GM12878 (cell line): ENCODE results near the gene CCDC87. TPM values are rescaled to one million over a fixed set of nuclear protein-coding genes. Genes with fewer than 3 reads are reported as not detected.

Source experiments
- BACH1 ChIP-seq: fragments of 450-650 bp; IDR thresholded peaks from 2 replicates; pipeline ENCODE4 v1.6.1; 2017; ENCODE audit warnings: mild to moderate bottlenecking, borderline replicate concordance
- BCL11A ChIP-seq: IDR thresholded peaks from 2 replicates; pipeline ENCODE4 v1.6.1; 2011; ENCODE audit warnings: low read depth, low read length
- BCL3 ChIP-seq: IDR thresholded peaks from 2 replicates; pipeline ENCODE4 v1.6.1; 2011; ENCODE audit warnings: borderline replicate concordance, low read depth, mild to moderate bottlenecking, moderate library complexity, low read length; ENCODE audit not compliant: insufficient read depth, poor library complexity, severe bottlenecking
- EP300 ChIP-seq, 2 experiments: fragments of 150-350 bp in 1 of 2; IDR thresholded peaks; 2 replicates each; pipeline ENCODE4 v1.6.1; 2011 to 2012; ENCODE audit warnings: low read depth in 2 of 2, low read length in 2 of 2, borderline replicate concordance in 1 of 2, improper control_type of control experiment in 1 of 2, inconsistent platforms in 1 of 2; ENCODE audit not compliant: control insufficient read depth in 1 of 2
- FOS ChIP-seq: IDR thresholded peaks from 3 replicates; pipeline ENCODE4 v1.6.1; 2011; ENCODE audit warnings: borderline replicate concordance; ENCODE audit not compliant: insufficient read length; ENCODE audit errors: extremely low read depth
- FOXK2 ChIP-seq: fragments of 450-650 bp; IDR thresholded peaks from 2 replicates; pipeline ENCODE4 v1.6.1; 2017; ENCODE audit warnings: mild to moderate bottlenecking, moderate library complexity
- HDAC2 ChIP-seq: fragments of 200-600 bp; sonication (generic); IDR thresholded peaks from 2 replicates; pipeline ENCODE4 v1.6.1; 2017
- HDGF ChIP-seq: fragments of 450-650 bp; IDR thresholded peaks from 2 replicates; pipeline ENCODE4 v1.6.1; 2016; ENCODE audit warnings: antibody characterized with exemption
- KDM1A ChIP-seq: fragments of 200-600 bp; sonication (generic); IDR thresholded peaks from 2 replicates; pipeline ENCODE4 v1.6.1; 2016; ENCODE audit warnings: borderline replicate concordance
- LARP7 ChIP-seq: fragments of 450-650 bp; IDR thresholded peaks from 2 replicates; pipeline ENCODE4 v1.6.1; 2017; ENCODE audit warnings: mild to moderate bottlenecking
- MEF2A ChIP-seq: IDR thresholded peaks from 2 replicates; pipeline ENCODE4 v1.6.1; 2011; ENCODE audit warnings: low read depth, mild to moderate bottlenecking, low read length, moderate library complexity; ENCODE audit not compliant: insufficient read depth
- NFYA ChIP-seq: IDR thresholded peaks from 2 replicates; pipeline ENCODE4 v1.6.1; 2011; ENCODE audit warnings: low read depth, mild to moderate bottlenecking, low read length, improper control_type of control experiment, borderline replicate concordance
- PAX8 ChIP-seq: fragments of 450-650 bp; IDR thresholded peaks from 2 replicates; pipeline ENCODE4 v1.6.1; 2017; ENCODE audit warnings: mild to moderate bottlenecking, moderate library complexity
- SIX5 ChIP-seq: IDR thresholded peaks from 2 replicates; pipeline ENCODE4 v1.6.1; 2011; ENCODE audit warnings: mild to moderate bottlenecking, low read depth, low read length, moderate library complexity; ENCODE audit not compliant: severe bottlenecking
- STAT1 ChIP-seq: fragments of 450-650 bp; conservative IDR thresholded peaks from 2 replicates; pipeline ENCODE4 v1.6.1; 2014; ENCODE audit warnings: antibody characterized with exemption, mild to moderate bottlenecking
- SUPT20H ChIP-seq: IDR thresholded peaks from 2 replicates; pipeline ENCODE4 v1.6.1; 2011; ENCODE audit warnings: low read depth, mild to moderate bottlenecking, low read length, moderate library complexity, borderline replicate concordance; ENCODE audit not compliant: control insufficient read depth
- TBL1XR1 ChIP-seq: IDR thresholded peaks from 2 replicates; pipeline ENCODE4 v1.6.1; 2012; ENCODE audit warnings: low read depth, low read length, improper control_type of control experiment
- TCF7 ChIP-seq: IDR thresholded peaks from 2 replicates; pipeline ENCODE4 v1.6.1; 2014; ENCODE audit warnings: antibody characterized with exemption, borderline replicate concordance
- YY1 ChIP-seq: IDR thresholded peaks from 2 replicates; pipeline ENCODE4 v1.6.1; 2011; ENCODE audit warnings: low read depth, mild to moderate bottlenecking, low read length
- ZNF24 ChIP-seq: fragments of 450-650 bp; IDR thresholded peaks from 2 replicates; pipeline ENCODE4 v1.6.1; 2017; ENCODE audit warnings: antibody characterized with exemption, mild to moderate bottlenecking
- ZSCAN29 ChIP-seq: fragments of 450-650 bp; IDR thresholded peaks from 2 replicates; pipeline ENCODE4 v1.6.1; 2017; ENCODE audit warnings: mild to moderate bottlenecking, moderate library complexity
- ZZZ3 ChIP-seq: IDR thresholded peaks from 2 replicates; pipeline ENCODE4 v1.6.1; 2011; ENCODE audit warnings: low read depth; ENCODE audit not compliant: control insufficient read depth, insufficient read length
- polyA plus RNA-seq, 11 experiments: library from polyadenylated mRNA; depleted of rRNA in 4 of 11; unstranded in 6 of 11; stranded (reverse) in 5 of 11; fragments of >200 nt; fragmentation: Nextera tagmentation in 4 of 11; fragmentation: Illumina TruSeq in 1 of 11; extraction: Ambion mirVana in 4 of 11; extraction: Trizol in 1 of 11; gene quantifications; 1 replicate in 1 of 11; 2 replicates in 10 of 11; pipeline versions ENCODE4 v1.2.1 to v1.2.3, GENCODE V29; 2011 to 2016; ENCODE audit warnings: inconsistent platforms in 2 of 11, missing spikeins in 2 of 11, low read depth in 1 of 11
- total RNA-seq, 4 experiments: library from RNA; depleted of rRNA in 3 of 4; stranded (reverse); fragments of >200 nt in 3 of 4; fragmentation: Illumina TruSeq in 1 of 4; extraction: Trizol in 1 of 4; gene quantifications; 2 replicates each; pipeline versions ENCODE4 v1.2.1 to v1.2.3, GENCODE V29; 2013 to 2021
- TF ChIP-seq, protein P1 (sequence below): fragments of 450-650 bp; IDR thresholded peaks from 2 replicates; pipeline ENCODE4 v1.6.1; 2018; ENCODE audit warnings: borderline replicate concordance, mild to moderate bottlenecking; ENCODE audit not compliant: partially characterized antibody
- TF ChIP-seq, protein P2 (sequence below): IDR thresholded peaks from 2 replicates; pipeline ENCODE4 v1.6.1; 2011; ENCODE audit warnings: low read depth, mild to moderate bottlenecking, low read length, moderate library complexity, borderline replicate concordance; ENCODE audit errors: extremely low read depth
- TF ChIP-seq, protein P3 (sequence below): IDR thresholded peaks from 2 replicates; pipeline ENCODE4 v1.6.1; 2012; ENCODE audit warnings: low read depth, low read length, improper control_type of control experiment

Gene CCDC87
- total and polyA plus RNA-seq, 10 of the 15 experiments (the other 5 are each of a cell fraction or from before 2014, with no cell fraction given), result 0.02 to 0.17 (median 0.09) TPM; not detected in 3

- TF ChIP-seq, protein P1, sequence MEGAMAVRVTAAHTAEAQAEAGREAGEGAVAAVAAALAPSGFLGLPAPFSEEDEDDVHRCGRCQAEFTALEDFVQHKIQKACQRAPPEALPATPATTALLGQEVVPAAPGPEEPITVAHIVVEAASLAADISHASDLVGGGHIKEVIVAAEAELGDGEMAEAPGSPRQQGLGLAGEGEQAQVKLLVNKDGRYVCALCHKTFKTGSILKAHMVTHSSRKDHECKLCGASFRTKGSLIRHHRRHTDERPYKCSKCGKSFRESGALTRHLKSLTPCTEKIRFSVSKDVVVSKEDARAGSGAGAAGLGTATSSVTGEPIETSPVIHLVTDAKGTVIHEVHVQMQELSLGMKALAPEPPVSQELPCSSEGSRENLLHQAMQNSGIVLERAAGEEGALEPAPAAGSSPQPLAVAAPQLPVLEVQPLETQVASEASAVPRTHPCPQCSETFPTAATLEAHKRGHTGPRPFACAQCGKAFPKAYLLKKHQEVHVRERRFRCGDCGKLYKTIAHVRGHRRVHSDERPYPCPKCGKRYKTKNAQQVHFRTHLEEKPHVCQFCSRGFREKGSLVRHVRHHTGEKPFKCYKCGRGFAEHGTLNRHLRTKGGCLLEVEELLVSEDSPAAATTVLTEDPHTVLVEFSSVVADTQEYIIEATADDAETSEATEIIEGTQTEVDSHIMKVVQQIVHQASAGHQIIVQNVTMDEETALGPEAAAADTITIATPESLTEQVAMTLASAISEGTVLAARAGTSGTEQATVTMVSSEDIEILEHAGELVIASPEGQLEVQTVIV, result no peak
- TF ChIP-seq NFYA (no peak), HDGF (0 out of 2 replicates have a peak, but pooled peaks have one; percentile 54), TCF7 (no peak), BCL3 (no peak), SIX5 (no peak), STAT1 (no peak), KDM1A (no peak), BCL11A (no peak), YY1 (0 out of 2 replicates have a peak, but pooled peaks have one; percentile 18), FOXK2 (no peak), TBL1XR1 (no peak), LARP7 (0 out of 2 replicates have a peak, but pooled peaks have one; percentile 47), FOS (no peak), HDAC2 (no peak), EP300 (IDR thresholded peaks at IDR 0.05; ENCODE audit: borderline replicate concordance in 1 of 2, control insufficient read depth in 1 of 2, low read depth in 2 of 2, low read length in 2 of 2) (no peak), ZSCAN29 (no peak), ZZZ3 (no peak), PAX8 (no peak), SUPT20H (no peak), ZNF24 (no peak), BACH1 (0 out of 2 replicates have a peak, but pooled peaks have one; percentile 37), MEF2A (no peak)
- TF ChIP-seq, protein P2, sequence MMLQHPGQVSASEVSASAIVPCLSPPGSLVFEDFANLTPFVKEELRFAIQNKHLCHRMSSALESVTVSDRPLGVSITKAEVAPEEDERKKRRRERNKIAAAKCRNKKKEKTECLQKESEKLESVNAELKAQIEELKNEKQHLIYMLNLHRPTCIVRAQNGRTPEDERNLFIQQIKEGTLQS, result no peak
- TF ChIP-seq, protein P3, sequence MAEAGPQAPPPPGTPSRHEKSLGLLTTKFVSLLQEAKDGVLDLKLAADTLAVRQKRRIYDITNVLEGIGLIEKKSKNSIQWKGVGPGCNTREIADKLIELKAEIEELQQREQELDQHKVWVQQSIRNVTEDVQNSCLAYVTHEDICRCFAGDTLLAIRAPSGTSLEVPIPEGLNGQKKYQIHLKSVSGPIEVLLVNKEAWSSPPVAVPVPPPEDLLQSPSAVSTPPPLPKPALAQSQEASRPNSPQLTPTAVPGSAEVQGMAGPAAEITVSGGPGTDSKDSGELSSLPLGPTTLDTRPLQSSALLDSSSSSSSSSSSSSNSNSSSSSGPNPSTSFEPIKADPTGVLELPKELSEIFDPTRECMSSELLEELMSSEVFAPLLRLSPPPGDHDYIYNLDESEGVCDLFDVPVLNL, result no peak
These were observed 49.4 kb downstream of the CCDC87 start (continued) for GRCh38 chr11:66543263-66544107.
